ENCODE data around the gene BNIPL. TPM values are rescaled to one million over a fixed set of nuclear protein-coding genes. Genes with fewer than 3 reads are reported as not detected.

Gene BNIPL
- total RNA-seq, 1 experiment from 2014 or later, result 1.2 TPM

DNA sequence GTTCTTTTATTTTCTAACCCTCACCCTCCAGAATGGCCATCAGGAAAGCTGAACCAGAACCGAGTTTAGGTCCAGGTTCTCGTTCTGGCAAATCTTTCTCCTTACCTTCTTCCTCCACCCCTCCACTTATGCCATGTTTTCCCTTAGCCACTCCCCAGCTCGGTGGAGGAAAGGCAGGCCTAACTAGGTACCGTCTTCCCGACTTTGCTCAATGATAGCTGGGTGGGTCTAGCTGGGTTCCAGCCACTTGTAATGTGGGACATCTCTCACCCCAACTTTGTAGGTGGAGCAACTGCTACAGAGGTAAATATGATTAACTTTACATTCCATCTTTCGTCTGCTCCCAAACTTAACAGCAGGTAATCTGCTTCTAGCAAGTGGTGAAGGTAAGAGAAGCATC lies 646 bp downstream of the BNIPL start:
- H3K18ac ChIP-seq (ENCODE audit: insufficient read length, low read depth, low read length), result no peak overlapping the region
- TF ChIP-seq, protein P1, sequence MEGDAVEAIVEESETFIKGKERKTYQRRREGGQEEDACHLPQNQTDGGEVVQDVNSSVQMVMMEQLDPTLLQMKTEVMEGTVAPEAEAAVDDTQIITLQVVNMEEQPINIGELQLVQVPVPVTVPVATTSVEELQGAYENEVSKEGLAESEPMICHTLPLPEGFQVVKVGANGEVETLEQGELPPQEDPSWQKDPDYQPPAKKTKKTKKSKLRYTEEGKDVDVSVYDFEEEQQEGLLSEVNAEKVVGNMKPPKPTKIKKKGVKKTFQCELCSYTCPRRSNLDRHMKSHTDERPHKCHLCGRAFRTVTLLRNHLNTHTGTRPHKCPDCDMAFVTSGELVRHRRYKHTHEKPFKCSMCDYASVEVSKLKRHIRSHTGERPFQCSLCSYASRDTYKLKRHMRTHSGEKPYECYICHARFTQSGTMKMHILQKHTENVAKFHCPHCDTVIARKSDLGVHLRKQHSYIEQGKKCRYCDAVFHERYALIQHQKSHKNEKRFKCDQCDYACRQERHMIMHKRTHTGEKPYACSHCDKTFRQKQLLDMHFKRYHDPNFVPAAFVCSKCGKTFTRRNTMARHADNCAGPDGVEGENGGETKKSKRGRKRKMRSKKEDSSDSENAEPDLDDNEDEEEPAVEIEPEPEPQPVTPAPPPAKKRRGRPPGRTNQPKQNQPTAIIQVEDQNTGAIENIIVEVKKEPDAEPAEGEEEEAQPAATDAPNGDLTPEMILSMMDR (conservative IDR thresholded peaks at IDR 0.05), result no peak
- no peaks in the 10 kb centered on the region for H4K20me1 ChIP-seq (ENCODE audit: control insufficient read depth, insufficient read depth, insufficient read length)
- no peak overlapping the region for H2AFZ ChIP-seq (ENCODE audit: low read length)
- H2BK15ac ChIP-seq (ENCODE audit: low read depth, low read length), result no peak overlapping the region
- no peak overlapping the region for H2BK120ac ChIP-seq (ENCODE audit: low read depth, low read length, poor library complexity, severe bottlenecking)
- Mint-ChIP-seq H3K4me3 (no peak overlapping the region), H3K27ac (peak overlapping the region in 2 of 3 experiments; percentile 80 to 90; a peak in 1 of 7 replicates), H3K4me1 (peaks cover 17 to 21% of the 10 kb centered on the region in 2 experiments), H3K9me3 (no peaks in the 10 kb centered on the region), H3K36me3 (ENCODE audit: insufficient read depth in 1 of 3, low read depth in 3 of 3) (peaks cover 10 to 22% (median 12%) of the 10 kb centered on the region in 3 experiments; a peak in 6 of 7 replicates), H3K27me3 (ENCODE audit: low read depth) (no peaks in the 10 kb centered on the region; the same call in 1 of the 2 replicates)
- H4K8ac ChIP-seq (replicated peaks; ENCODE audit: insufficient read length, low read depth, low read length), result no peak overlapping the region
- H3K14ac ChIP-seq (ENCODE audit: insufficient read depth, low read length), result no peak overlapping the region
- no peaks in the 10 kb centered on the region for H3K23me2 ChIP-seq (ENCODE audit: insufficient read length, low read depth, low read length, poor library complexity, severe bottlenecking)
- H3K27me3 ChIP-seq (ENCODE audit: insufficient read depth, low read length), result no peaks in the 10 kb centered on the region
- H3K27ac ChIP-seq (ENCODE audit: insufficient read length, low read depth, low read length), result no peak overlapping the region
- H3K56ac ChIP-seq (ENCODE audit: insufficient read length, low read depth, low read length), result no peak overlapping the region
- H2BK5ac ChIP-seq (ENCODE audit: insufficient read length, low read length), result no peak overlapping the region
- no peak overlapping the region for H4K91ac ChIP-seq (ENCODE audit: insufficient read length, low read depth, low read length)
- no peaks in the 10 kb centered on the region for H3K9me3 ChIP-seq (ENCODE audit: control insufficient read depth, low read depth, low read length)
- H2AK5ac ChIP-seq (ENCODE audit: insufficient read length, low read length), result no peak overlapping the region
- H3K23ac ChIP-seq (ENCODE audit: insufficient read length, low read depth, low read length), result no peak overlapping the region
- no peaks in the 10 kb centered on the region; the same call in 1 of the 2 replicates for H3K4me1 ChIP-seq (ENCODE audit: insufficient read depth, low read length)
- H2BK12ac ChIP-seq (ENCODE audit: insufficient read length, low read depth, low read length), result no peak overlapping the region
- no peak overlapping the region for H3K9ac ChIP-seq (ENCODE audit: extremely low read depth, insufficient read length, low read length)
- no peak overlapping the region for H3T11ph ChIP-seq (ENCODE audit: low read length)
- no peak for DNase-seq
- no peak overlapping the region for H3K4me2 ChIP-seq (ENCODE audit: insufficient read depth, insufficient read length, low read length)
- no peak overlapping the region for H3K4ac ChIP-seq (ENCODE audit: low read depth, low read length)
- no peaks in the 10 kb centered on the region for H3K79me2 ChIP-seq (ENCODE audit: insufficient read depth, low read length)
- no peak overlapping the region for H2BK20ac ChIP-seq (ENCODE audit: low read depth, low read length, poor library complexity, severe bottlenecking)
- no CpG with 5 or more reads among the region's 6 CpGs for WGBS (ENCODE audit: extremely low coverage, insufficient read length, low lambda C conversion rate)
- no peaks in the 10 kb centered on the region for H3K79me1 ChIP-seq (ENCODE audit: insufficient read depth, low read depth, low read length, poor library complexity, severe bottlenecking)
- no peak overlapping the region for H4K5ac ChIP-seq (ENCODE audit: insufficient read length, low read depth, low read length)

Measured in H9 (cell line).